ENCODE measurements around the gene SLC9A9.

Gene SLC9A9

GRCh38 chr3:143597774-143598652 is 250.3 kb downstream of the SLC9A9 start:
- no peak for DNase-seq (ENCODE audit: low read depth)

DNA sequence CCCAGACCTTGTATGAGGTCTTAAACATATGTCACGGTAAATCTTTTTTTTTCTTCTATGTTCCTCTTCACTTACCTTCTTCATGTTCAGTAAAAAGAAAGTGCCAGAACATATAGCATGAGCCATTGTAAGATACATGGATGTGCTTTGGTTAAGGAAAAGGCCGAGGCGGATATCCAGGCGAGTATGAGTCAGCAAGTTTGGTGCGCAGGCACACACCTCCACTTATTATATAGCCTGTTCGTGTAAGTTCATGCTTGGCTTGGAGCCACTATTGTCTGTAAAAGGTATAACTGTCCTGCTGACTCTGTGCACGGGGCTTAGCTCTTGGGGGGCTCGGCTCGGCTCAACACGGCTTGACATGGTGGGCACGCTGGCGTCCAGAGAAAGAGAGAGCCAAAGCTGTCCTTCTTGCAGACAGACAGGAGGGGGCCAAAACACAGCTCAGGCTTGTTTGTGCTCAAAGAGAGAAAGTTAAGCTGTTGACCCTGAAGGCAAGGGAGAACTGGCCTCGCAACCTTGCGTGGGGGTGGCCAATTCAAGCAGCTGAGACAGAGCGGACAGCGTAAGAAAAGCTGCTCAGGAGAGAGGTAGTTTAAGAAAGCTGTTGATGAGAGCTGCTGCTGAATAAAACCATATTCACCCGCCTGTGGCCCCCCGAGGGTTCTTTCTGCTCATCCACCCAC is 251.2 kb downstream of the SLC9A9 start:
- DNase-seq (ENCODE audit: low read depth), result no peak

DNA sequence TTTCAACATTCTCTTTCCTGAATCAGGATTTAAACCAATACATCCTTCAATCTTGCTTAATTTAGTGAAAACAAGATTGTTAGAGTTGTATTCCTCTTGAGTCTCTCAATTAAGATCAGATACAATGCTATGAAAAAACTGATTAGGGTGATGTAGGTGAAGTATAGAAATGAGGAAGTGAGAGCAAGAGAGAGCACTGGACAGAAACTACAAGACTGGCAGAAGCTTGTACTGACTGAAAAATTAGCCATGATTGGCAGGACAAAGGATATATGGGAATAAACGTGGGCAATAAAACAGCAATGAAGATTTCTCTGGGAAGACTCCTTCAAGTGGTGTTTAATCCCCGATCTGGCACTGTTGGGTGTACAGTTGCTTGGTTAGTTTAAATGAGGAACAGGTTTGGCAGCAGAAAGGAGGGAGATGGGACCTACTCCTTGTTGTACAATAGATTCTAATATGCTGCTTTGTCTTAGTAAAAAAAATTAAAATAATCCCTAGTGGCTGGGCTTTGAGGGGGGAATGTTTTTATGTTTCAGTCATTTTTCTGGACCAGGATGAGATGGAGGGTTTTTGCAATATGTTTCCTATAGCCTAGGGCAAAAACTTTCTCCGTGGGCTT is 252.7 kb downstream of the SLC9A9 start:
- no peak for DNase-seq (ENCODE audit: low read depth)

- DNase-seq (ENCODE audit: low read depth), result no peak
Observed at GRCh38 chr3:143594206-143594605, 254.1 kb downstream of the SLC9A9 start.

DNA sequence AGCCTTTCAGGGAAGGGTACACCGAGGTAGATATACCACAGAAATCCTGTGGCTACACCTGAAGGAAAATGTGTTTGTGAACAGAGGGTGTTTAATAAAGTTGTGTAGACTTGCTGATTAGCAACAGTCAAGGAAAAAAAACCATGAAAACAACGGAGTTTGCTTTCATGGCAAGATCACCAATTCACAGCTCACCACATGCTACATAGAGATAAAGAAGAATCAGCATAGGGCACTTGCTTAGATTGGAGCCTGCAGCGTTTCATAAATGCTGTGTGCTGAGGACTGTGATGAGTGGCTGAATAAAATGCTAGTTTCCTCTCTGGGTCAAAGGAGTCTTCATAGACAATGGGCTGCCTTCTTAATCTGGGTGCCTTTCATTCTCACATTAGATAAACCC is 257.6 kb downstream of the SLC9A9 start:
- no peak for DNase-seq (ENCODE audit: low read depth)

DNA sequence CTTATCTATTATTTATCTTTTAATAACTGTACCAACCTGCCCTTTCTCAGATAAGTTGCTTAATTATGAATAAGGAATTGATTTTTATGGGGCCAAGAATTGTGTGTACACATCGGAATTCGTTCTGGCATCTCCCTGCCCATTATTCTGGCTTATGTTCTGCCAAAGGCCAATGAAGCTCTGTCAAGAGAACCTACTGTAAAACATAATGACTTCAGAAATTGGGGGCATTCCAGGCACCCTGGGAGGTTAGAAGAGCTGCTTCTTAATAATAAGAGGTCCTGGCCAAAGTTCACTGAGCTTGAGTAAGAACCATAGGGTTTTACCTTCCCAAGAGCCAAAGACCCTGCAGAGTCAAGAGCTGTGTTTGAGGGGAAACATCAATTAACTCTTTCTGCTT is 261.7 kb downstream of the SLC9A9 start:
- DNase-seq (ENCODE audit: low read depth), result peak; percentile 30

GRCh38 chr3:143585720-143586456 is 262.4 kb downstream of the SLC9A9 start:
- no peak for DNase-seq (ENCODE audit: low read depth)

- no peak for DNase-seq (ENCODE audit: low read depth)
Observed at GRCh38 chr3:143584474-143584873, 263.8 kb downstream of the SLC9A9 start.

GRCh38 chr3:143581972-143582722 is 266.1 kb downstream of the SLC9A9 start:
- no peak for DNase-seq (ENCODE audit: low read depth)

DNA sequence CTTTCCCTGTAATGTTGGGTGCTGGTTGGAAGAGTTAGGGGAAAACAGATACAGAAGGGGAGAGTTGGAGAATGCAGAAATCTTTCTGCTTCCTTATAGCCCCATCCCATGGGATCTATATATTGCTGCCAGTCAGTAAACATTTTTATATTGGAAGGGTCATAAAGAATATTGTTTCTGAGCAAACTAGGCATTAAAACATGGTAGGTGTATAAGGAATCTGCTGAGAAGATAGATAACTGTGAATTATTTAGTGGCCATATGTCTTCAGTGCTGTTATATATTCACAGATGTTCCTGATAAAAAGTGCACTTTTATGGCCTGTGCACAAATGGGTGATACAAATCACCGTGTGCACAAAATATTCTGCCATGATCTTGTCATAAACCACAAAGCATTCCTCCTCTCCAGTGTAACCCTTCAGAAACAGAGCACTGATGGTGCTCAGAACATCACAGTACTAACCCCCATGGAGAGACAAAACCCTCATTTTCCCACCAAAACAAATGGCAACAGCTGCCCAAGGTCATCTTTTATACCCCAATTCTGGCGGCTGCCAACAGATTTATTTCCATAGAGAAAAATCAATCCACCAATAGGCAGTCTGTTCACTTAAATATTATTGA is 269.3 kb downstream of the SLC9A9 start:
- no peak for DNase-seq (ENCODE audit: low read depth)

GRCh38 chr3:143576568-143577270 is 271.5 kb downstream of the SLC9A9 start:
- DNase-seq (ENCODE audit: low read depth), result no peak

- no peak for DNase-seq (ENCODE audit: low read depth)
Observed at GRCh38 chr3:143574933-143575332, 273.3 kb downstream of the SLC9A9 start.

- no peak for DNase-seq (ENCODE audit: low read depth)
Observed at GRCh38 chr3:143573610-143574303, 274.5 kb downstream of the SLC9A9 start.

- peak; percentile 12 for DNase-seq (ENCODE audit: low read depth)
Observed at GRCh38 chr3:143571548-143571947, 276.7 kb downstream of the SLC9A9 start.

DNA sequence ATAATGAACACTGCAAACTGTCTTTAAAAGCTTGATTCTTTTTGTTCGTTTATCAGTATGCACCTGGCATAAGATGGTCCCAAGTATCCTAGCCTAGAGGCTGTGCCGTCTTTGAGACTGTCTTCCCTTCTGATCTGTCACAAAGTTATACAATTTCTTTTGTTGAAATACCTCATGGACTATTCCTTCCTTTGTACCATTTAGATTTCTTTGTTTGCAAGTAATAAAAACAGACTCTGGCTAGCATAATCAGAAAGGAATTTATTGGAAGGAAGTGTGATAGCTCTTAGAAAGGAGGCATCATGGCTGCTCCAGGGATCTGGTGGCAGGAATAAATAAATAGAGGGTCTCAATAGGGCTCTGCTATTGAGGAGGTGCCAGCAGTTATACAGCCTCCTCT is 280.4 kb downstream of the SLC9A9 start:
- DNase-seq (ENCODE audit: low read depth), result no peak

DNA sequence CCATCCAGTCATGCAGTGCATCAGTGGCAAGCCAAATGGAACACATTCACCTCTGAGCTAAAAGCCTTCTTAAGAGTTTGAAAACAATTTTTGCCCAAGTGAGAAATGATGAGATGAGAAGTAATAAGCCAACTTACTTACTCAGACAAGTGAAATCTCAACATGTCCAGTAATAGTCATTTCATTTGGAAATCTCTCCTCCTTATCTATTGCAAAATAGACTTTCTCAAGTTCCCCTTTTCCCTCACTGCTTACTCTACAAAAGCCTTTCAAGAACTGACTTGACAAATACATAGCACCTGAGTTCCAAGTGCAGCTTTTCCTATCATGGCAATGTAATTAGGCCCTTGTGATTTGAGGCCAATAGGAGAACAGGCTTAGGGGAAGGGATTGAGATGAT is 282.3 kb downstream of the SLC9A9 start:
- no peak for DNase-seq (ENCODE audit: low read depth)

DNA sequence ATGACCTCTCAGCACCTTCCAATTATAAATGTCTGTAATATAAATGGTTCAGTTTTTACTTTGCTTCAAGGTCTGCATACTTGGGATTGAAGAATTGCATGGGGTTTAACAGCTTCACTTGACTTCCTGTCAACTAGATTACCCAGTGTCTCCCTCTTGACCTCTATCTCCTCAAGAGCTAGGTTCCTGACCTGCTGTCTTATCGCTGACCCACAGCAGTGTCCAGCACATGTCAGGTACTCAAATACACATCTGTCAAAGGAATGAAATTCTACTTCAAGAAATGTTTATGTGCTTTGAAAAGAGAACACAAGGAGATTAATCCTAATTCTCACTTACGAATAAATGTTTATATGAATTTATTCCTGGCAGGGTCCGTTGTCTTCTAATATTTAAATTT is 284.5 kb downstream of the SLC9A9 start:
- no peak for DNase-seq (ENCODE audit: low read depth)

DNA sequence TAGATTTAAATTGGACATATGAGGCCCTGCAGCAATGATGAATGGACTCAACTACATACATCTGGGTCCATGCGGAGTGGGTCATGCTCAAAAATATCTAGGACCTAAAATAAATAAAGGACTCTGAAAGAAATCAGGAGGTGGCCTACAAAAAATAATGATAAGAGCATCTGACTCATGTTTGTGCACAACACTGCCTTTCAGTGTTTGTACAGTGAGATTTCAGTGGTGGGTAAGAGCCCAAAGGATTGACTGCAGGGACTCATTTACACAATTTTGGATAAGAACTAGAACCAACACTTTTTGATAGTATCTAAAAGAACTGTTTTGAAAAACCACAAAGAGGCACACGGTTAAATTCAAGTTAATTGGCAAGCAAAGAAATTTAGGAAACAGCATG is 285.5 kb downstream of the SLC9A9 start:
- no peak for DNase-seq (ENCODE audit: low read depth)

DNA sequence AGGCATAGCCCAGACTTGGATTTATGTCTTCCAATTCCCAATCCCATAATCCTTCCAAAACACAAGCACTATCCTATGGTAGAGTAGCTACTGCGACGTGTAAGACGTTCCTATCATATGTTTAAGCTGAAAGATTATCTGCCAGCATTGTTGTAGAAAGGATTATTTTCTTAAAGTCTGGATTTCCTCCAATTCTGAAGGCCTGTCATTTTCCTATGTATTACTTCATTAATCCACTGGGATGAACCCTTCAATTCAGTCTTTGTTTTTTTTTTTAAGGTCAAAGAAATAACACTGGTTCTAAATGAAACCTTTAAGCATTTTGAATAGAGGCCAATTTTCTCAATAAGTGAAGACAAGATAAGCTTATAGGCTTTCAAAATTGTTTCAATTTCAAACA is 289.0 kb downstream of the SLC9A9 start:
- no peak for DNase-seq (ENCODE audit: low read depth)

- no peak for DNase-seq (ENCODE audit: low read depth)
Observed at GRCh38 chr3:143552851-143553250, 295.4 kb downstream of the SLC9A9 start.

Data from GM04503 (cell line).